HepG2 (cell line): ENCODE data around the gene ANKRD60. TPM values are rescaled to one million over a fixed set of nuclear protein-coding genes. Genes with fewer than 3 reads are reported as not detected.

Experiments used
- ATAC-seq: fragments of 200-7000 bp; cut with Tn5 transposase; 3 replicates; pipeline ENCODE4 v1.9.1; 2020; ENCODE audit warnings: mild to moderate bottlenecking, moderate library complexity
- BruUV-seq: library from RNA; stranded (reverse); fragments of 400-500 nt; replicated peaks from 2 replicates; lab custom pipeline; 2021; lab: Mats Ljungman, UMichigan
- CTCF ChIA-PET: fragments of 300-600 bp; formaldehyde crosslinking; extraction: SDS; loops from one replicate; lab custom pipeline; 2021; ENCODE audit warnings: low total read pairs, inconsistent platforms, low intra/inter-chr PET ratio; lab: Yijun Ruan, JAX
- POLR2A ChIA-PET: fragments of 350-600 bp; sonication (Branson Sonifier 250); formaldehyde crosslinking; loops from one replicate; lab custom pipeline; 2020; ENCODE audit warnings: antibody characterized with exemption, inconsistent platforms; lab: Yijun Ruan, JAX
- DNase-seq: peaks from one replicate; pipeline ENCODE4 v3.0.0-alpha.2; 2015; ENCODE audit warnings: low spot score
- FAIRE-seq: peaks from 3 replicates; lab custom pipeline; 2011; peaks lifted over from hg19 to GRCh38; lab: Jason Lieb, UNC
- H2AFZ ChIP-seq: one replicate; pipeline ENCODE4 v1.6.1; 2011; ENCODE audit warnings: low read length, inconsistent platforms
- H3K27ac ChIP-seq: fragments of 300-600 bp; 3 replicates; pipeline ENCODE4 v1.8.0; 2011; ENCODE audit warnings: mixed run types, mild to moderate bottlenecking, mixed read lengths, low read length, inconsistent platforms; ENCODE audit not compliant: insufficient read depth; ENCODE audit errors: extremely low read length
- H3K27me3 ChIP-seq, 2 experiments: fragments of 200-600 bp in 1 of 2; 2 replicates in 1 of 2; 3 replicates in 1 of 2; pipeline versions ENCODE4 v1.6.0 to v1.8.0; 2011; ENCODE audit warnings: low read length in 2 of 2, mild to moderate bottlenecking in 2 of 2, moderate library complexity in 2 of 2, inconsistent platforms in 1 of 2; ENCODE audit not compliant: insufficient read depth in 2 of 2, control insufficient read depth in 1 of 2
- H3K36me3 ChIP-seq, 2 experiments: fragments of 200-600 bp in 1 of 2; replicated peaks in 1 of 2; 2 replicates in 1 of 2; 3 replicates in 1 of 2; pipeline versions ENCODE4 v1.5.1 to v1.8.0; 2011; ENCODE audit warnings: low read length in 2 of 2, inconsistent platforms in 1 of 2; ENCODE audit not compliant: insufficient read depth in 2 of 2, control insufficient read depth in 1 of 2
- H3K4me1 ChIP-seq: 2 replicates; pipeline ENCODE4 v1.5.1; 2012; ENCODE audit warnings: low read length, inconsistent platforms; ENCODE audit not compliant: insufficient read depth
- H3K4me2 ChIP-seq: 2 replicates; pipeline ENCODE4 v1.6.0; 2011; ENCODE audit warnings: low read depth, low read length, inconsistent platforms
- H3K4me3 ChIP-seq, 3 experiments: fragments of 200-600 bp in 1 of 3; sonication (generic), shearing (Covaris generic) in 1 of 3; replicated peaks in 1 of 3; 2 replicates each; pipeline ENCODE4 v1.5.1; 2011 to 2016; ENCODE audit warnings: low read length in 3 of 3, inconsistent platforms in 2 of 3, low read depth in 2 of 3, mild to moderate bottlenecking in 2 of 3, control low read depth in 1 of 3, mixed read lengths in 1 of 3; ENCODE audit not compliant: insufficient read depth in 1 of 3
- H3K79me2 ChIP-seq: one replicate; pipeline ENCODE4 v1.6.1; 2011; ENCODE audit warnings: low read length, inconsistent platforms; ENCODE audit not compliant: insufficient read depth
- H3K9ac ChIP-seq: 2 replicates; pipeline ENCODE4 v1.6.0; 2011; ENCODE audit warnings: mild to moderate bottlenecking, low read depth, low read length, inconsistent platforms; ENCODE audit not compliant: insufficient read depth
- H3K9me3 ChIP-seq: 2 replicates; pipeline ENCODE4 v1.5.1; 2012; ENCODE audit warnings: mild to moderate bottlenecking, low read length
- H4K20me1 ChIP-seq: 2 replicates; pipeline ENCODE4 v1.6.0; 2011; ENCODE audit warnings: inconsistent platforms, mild to moderate bottlenecking, low read length, moderate library complexity; ENCODE audit not compliant: insufficient read depth
- KLF9 ChIP-seq: IDR thresholded peaks from 2 replicates; pipeline ENCODE4 v1.6.1; 2016; ENCODE audit warnings: low read depth
- NBN ChIP-seq: fragments of 450-650 bp; conservative IDR thresholded peaks from 2 replicates; pipeline ENCODE4 v1.6.1; 2017
- NCOR1 ChIP-seq: fragments of 200-600 bp; sonication (generic); IDR thresholded peaks from 2 replicates; pipeline ENCODE4 v1.7.0; 2017; ENCODE audit warnings: antibody characterized with exemption, low read length, borderline replicate concordance
- SOX6 ChIP-seq, 2 experiments: fragments of 450-650 bp in 1 of 2; sonication (generic) in 1 of 2; formaldehyde crosslinking in 1 of 2; IDR thresholded peaks; 2 replicates each; pipeline versions ENCODE4 v1.4.0 to v1.6.1; 2017 to 2020; ENCODE audit warnings: antibody characterized with exemption in 1 of 2, mild to moderate bottlenecking in 1 of 2, missing genetic modification reagents in 1 of 2
- ZNF564 ChIP-seq: sonication (generic); formaldehyde crosslinking; IDR thresholded peaks from 2 replicates; pipeline ENCODE4 v1.8.1; 2023; ENCODE audit warnings: mild to moderate bottlenecking, missing genetic modification reagents
- ZNF720 ChIP-seq: sonication (generic); formaldehyde crosslinking; IDR thresholded peaks from 2 replicates; pipeline ENCODE4 v1.4.0; 2020; ENCODE audit warnings: missing genetic modification reagents
- WGBS: methylation state at CpG from one replicate; pipeline ENCODE4 v1.1.6; 2017; ENCODE audit warnings: low lambda C conversion rate; 5-methylcytosine and 5-hydroxymethylcytosine counted together
- in situ Hi-C: cut with HindIII; loops from 2 replicates; pipeline ENCODE4 v1.10.0; 2017; ENCODE audit warnings: low pct_unique_long_range_greater_than_20kb; ENCODE audit not compliant: extremely low pct_ligation_motif_present
- intact Hi-C: fragments of 100-400 bp; cut with micrococcal nuclease; formaldehyde crosslinking; loops from one replicate; pipeline ENCODE4 v1.10.0; 2022; ENCODE audit not compliant: unreplicated experiment
- polyA plus RNA-seq, 8 experiments: library from polyadenylated mRNA; depleted of rRNA in 3 of 8; stranded (reverse) in 7 of 8; unstranded in 1 of 8; fragments of >200 nt; fragmentation: Illumina TruSeq in 4 of 8; extraction: Trizol in 4 of 8; gene quantifications; 2 replicates each; pipeline versions ENCODE4 v1.2.1 to v1.2.3, GENCODE V29; 2011 to 2016; ENCODE audit warnings: low read depth in 4 of 8, missing spikeins in 1 of 8, mixed read lengths in 1 of 8; ENCODE audit not compliant: insufficient read depth in 1 of 8
- total RNA-seq, 5 experiments: library from RNA; depleted of rRNA; stranded (reverse); fragments of >200 nt; fragmentation: Illumina TruSeq; extraction: Trizol; gene quantifications; 2 replicates each; pipeline ENCODE4 v1.2.3, GENCODE V29; 2016; ENCODE audit warnings: low read depth in 1 of 5
- TF ChIP-seq, protein P1 (sequence below): sonication (generic); formaldehyde crosslinking; IDR thresholded peaks from 2 replicates; pipeline ENCODE4 v1.5.0; 2020; ENCODE audit warnings: mild to moderate bottlenecking, low read depth, missing genetic modification reagents, borderline replicate concordance
- TF ChIP-seq, protein P2 (sequence below): sonication (generic); formaldehyde crosslinking; IDR thresholded peaks from 2 replicates; pipeline ENCODE4 v1.5.0; 2020; ENCODE audit warnings: mild to moderate bottlenecking, missing genetic modification reagents, borderline replicate concordance

Gene ANKRD60
- total and polyA plus RNA-seq, 2 of the 13 experiments (the other 11 are each of a cell fraction or from before 2014, with no cell fraction given), result not detected

DNA sequence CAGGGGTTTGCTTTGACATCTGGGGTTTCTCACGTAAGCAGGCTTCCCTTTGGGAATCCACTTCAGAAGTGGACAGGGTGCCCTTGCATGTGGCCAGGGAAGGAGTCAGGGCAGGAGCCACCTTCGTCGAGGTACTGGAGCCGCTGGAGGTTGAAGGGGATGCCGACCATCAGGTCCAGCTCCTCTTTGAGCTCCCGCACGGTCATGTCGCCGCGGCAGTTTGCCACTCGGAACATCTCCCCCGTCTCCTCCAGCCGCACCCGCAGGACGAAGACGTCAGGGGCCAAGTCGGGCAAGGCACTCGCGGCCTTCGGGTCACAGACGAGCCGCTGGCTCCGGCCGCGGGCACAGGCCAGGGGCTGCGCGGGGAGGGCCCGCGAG, 360 bp downstream of the ANKRD60 start:
- Histone ChIP-seq H3K4me3 (no peak overlapping the region), H4K20me1 (no peaks in the 10 kb centered on the region), H3K9me3 (no peaks in the 10 kb centered on the region), H3K4me2 (no peak overlapping the region), H3K79me2 (no peaks in the 10 kb centered on the region), H3K9ac (no peak overlapping the region), H3K27me3 (peaks cover 1 to 51% of the 10 kb centered on the region in 2 experiments; a peak in 3 of 5 replicates), H2AFZ (no peak overlapping the region), H3K27ac (no peak overlapping the region), H3K36me3 (no peaks in the 10 kb centered on the region), H3K4me1 (no peaks in the 10 kb centered on the region)
- 79% methylated on average over 23 of the region's 29 CpGs for WGBS
- in situ Hi-C loops (no loop called here), intact Hi-C loops (no loop called here)
- ATAC-seq, result no peak
- POLR2A ChIA-PET, result no interaction called here
- no TSS peak for BruUV-seq
- FAIRE-seq, result no peak
- TF ChIP-seq ZNF564 (CRISPR knock-in tag) (no peak), NCOR1 (no peak), KLF9 (CRISPR knock-in tag) (no peak), ZNF720 (CRISPR knock-in tag) (no peak)
- TF ChIP-seq, protein P1, sequence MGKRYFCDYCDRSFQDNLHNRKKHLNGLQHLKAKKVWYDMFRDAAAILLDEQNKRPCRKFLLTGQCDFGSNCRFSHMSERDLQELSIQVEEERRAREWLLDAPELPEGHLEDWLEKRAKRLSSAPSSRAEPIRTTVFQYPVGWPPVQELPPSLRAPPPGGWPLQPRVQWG (CRISPR knock-in tag), result no peak
- no peak for DNase-seq
- CTCF ChIA-PET, result no interaction called here

- no peaks in the 10 kb centered on the region for H3K36me3 ChIP-seq
- no peaks in the 10 kb centered on the region for H4K20me1 ChIP-seq
- no peak for FAIRE-seq
- DNase-seq, result no peak
- ChIA-PET POLR2A (no interaction called here), CTCF (no interaction called here)
- H3K27ac ChIP-seq, result no peak overlapping the region
- in situ Hi-C loops, result no loop called here
- no peak overlapping the region for H3K4me3 ChIP-seq
- 37% methylated on average over 5 of the region's 5 CpGs for WGBS
- H3K9me3 ChIP-seq, result no peaks in the 10 kb centered on the region
- ATAC-seq, result no peak
- H3K9ac ChIP-seq, result no peak overlapping the region
- no TSS peak for BruUV-seq
- peaks cover 1 to 55% of the 10 kb centered on the region in 2 experiments; a peak in 3 of 5 replicates for H3K27me3 ChIP-seq
- TF ChIP-seq, protein P2, sequence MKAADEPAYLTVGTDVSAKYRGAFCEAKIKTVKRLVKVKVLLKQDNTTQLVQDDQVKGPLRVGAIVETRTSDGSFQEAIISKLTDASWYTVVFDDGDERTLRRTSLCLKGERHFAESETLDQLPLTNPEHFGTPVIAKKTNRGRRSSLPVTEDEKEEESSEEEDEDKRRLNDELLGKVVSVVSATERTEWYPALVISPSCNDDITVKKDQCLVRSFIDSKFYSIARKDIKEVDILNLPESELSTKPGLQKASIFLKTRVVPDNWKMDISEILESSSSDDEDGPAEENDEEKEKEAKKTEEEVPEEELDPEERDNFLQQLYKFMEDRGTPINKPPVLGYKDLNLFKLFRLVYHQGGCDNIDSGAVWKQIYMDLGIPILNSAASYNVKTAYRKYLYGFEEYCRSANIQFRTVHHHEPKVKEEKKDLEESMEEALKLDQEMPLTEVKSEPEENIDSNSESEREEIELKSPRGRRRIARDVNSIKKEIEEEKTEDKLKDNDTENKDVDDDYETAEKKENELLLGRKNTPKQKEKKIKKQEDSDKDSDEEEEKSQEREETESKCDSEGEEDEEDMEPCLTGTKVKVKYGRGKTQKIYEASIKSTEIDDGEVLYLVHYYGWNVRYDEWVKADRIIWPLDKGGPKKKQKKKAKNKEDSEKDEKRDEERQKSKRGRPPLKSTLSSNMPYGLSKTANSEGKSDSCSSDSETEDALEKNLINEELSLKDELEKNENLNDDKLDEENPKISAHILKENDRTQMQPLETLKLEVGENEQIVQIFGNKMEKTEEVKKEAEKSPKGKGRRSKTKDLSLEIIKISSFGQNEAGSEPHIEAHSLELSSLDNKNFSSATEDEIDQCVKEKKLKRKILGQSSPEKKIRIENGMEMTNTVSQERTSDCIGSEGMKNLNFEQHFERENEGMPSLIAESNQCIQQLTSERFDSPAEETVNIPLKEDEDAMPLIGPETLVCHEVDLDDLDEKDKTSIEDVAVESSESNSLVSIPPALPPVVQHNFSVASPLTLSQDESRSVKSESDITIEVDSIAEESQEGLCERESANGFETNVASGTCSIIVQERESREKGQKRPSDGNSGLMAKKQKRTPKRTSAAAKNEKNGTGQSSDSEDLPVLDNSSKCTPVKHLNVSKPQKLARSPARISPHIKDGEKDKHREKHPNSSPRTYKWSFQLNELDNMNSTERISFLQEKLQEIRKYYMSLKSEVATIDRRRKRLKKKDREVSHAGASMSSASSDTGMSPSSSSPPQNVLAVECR (CRISPR knock-in tag), result no peak
- 0 out of 2 replicates have a peak, but pooled peaks have one; percentile 22 for TF ChIP-seq NBN
- 0 out of 2 replicates have a peak, but pooled peaks have one; percentile 15 for TF ChIP-seq SOX6 (IDR thresholded peaks at IDR 0.05)
- TF ChIP-seq SOX6 (CRISPR knock-in tag; IDR thresholded peaks at IDR 0.05), result no peak
- H2AFZ ChIP-seq, result no peak overlapping the region
- no peak overlapping the region for H3K4me2 ChIP-seq
- intact Hi-C loops, result no loop called here
- no peaks in the 10 kb centered on the region for H3K4me1 ChIP-seq
- no peaks in the 10 kb centered on the region for H3K79me2 ChIP-seq
These were observed 906 bp downstream of the ANKRD60 start for GRCh38 chr20:58227391-58228102.
